GM06990 (cell line): ENCODE measurements around the gene BANF2.
"Not testable (repeated sequence)": the region's sequence is repeated elsewhere in the genome, so short reads cannot be mapped to it uniquely, and the experiment has no call there.

Experiments used
- DNase-seq: peaks from one replicate; pipeline ENCODE4 v3.0.0-alpha.2; 2011; ENCODE audit not compliant: insufficient read length; ENCODE audit errors: extremely low read depth
- H3K27me3 ChIP-seq: replicated peaks from 2 replicates; pipeline ENCODE4 v1.6.0; 2011; ENCODE audit warnings: low read length; ENCODE audit not compliant: control insufficient read depth, insufficient read depth
- H3K36me3 ChIP-seq: 2 replicates; pipeline ENCODE4 v1.5.1; 2011; ENCODE audit warnings: low read length; ENCODE audit not compliant: control insufficient read depth, insufficient read depth
- H3K4me3 ChIP-seq: replicated peaks from 2 replicates; pipeline ENCODE4 v1.5.1; 2011; ENCODE audit warnings: low read depth, mild to moderate bottlenecking, control low read depth, low read length
- CTCF ChIP-seq: IDR thresholded peaks from 2 replicates; pipeline ENCODE4 v1.5.1; 2011; ENCODE audit warnings: low read length, control low read depth, mild to moderate bottlenecking, inconsistent platforms; ENCODE audit not compliant: insufficient read depth, poor library complexity, severe bottlenecking

Gene BANF2

GRCh38 chr20:17765584-17765983 lies 65.8 kb downstream of the BANF2 start:
- Histone ChIP-seq H3K27me3 (peaks cover 3% of the 10 kb centered on the region; the same call in 1 of the 2 replicates), H3K4me3 (no peak overlapping the region), H3K36me3 (no peaks in the 10 kb centered on the region)
- TF ChIP-seq CTCF, result no peak
- no peak for DNase-seq

GRCh38 chr20:17766226-17766625 lies 66.5 kb downstream of the BANF2 start:
- H3K27me3 ChIP-seq, result peaks cover 3% of the 10 kb centered on the region; the same call in 1 of the 2 replicates
- no peaks in the 10 kb centered on the region for H3K36me3 ChIP-seq
- DNase-seq, result no peak
- H3K4me3 ChIP-seq, result no peak overlapping the region
- TF ChIP-seq CTCF, result no peak

GRCh38 chr20:17767624-17768023 lies 67.9 kb downstream of the BANF2 start:
- no peak for DNase-seq
- H3K36me3 ChIP-seq, result no peaks in the 10 kb centered on the region
- no peak overlapping the region for H3K4me3 ChIP-seq
- peaks cover 3% of the 10 kb centered on the region; the same call in 1 of the 2 replicates for H3K27me3 ChIP-seq
- no peak for TF ChIP-seq CTCF

- no peak for TF ChIP-seq CTCF
- H3K27me3 ChIP-seq, result peaks cover 3% of the 10 kb centered on the region; the same call in 1 of the 2 replicates
- no peak for DNase-seq
- no peak overlapping the region for H3K4me3 ChIP-seq
- H3K36me3 ChIP-seq, result no peaks in the 10 kb centered on the region
These were observed 68.5 kb downstream of the BANF2 start for GRCh38 chr20:17768271-17768670.

- not testable (repeated sequence) for H3K4me3 ChIP-seq, H3K27me3 ChIP-seq, H3K36me3 ChIP-seq, DNase-seq
These were observed 70.0 kb downstream of the BANF2 start for GRCh38 chr20:17769716-17770115.

- H3K4me3 ChIP-seq, result no peak overlapping the region
- no peaks in the 10 kb centered on the region for H3K36me3 ChIP-seq
- DNase-seq, result no peak
- H3K27me3 ChIP-seq, result peaks cover 3% of the 10 kb centered on the region; the same call in 1 of the 2 replicates
- no peak for TF ChIP-seq CTCF
These were observed 71.6 kb downstream of the BANF2 start for GRCh38 chr20:17771206-17772004.
